HCT116 (cell line): ENCODE results near the gene TVP23A. TPM values are rescaled to one million over a fixed set of nuclear protein-coding genes. Genes with fewer than 3 reads are reported as not detected.

ENCODE experiments used
- ATAC-seq: fragments of 200-7000 bp; cut with Tn5 transposase; 2 replicates; pipeline ENCODE4 v1.9.1; 2020; ENCODE audit warnings: mild to moderate bottlenecking, moderate library complexity
- BruUV-seq: library from RNA; stranded (reverse); fragments of 400-500 nt; replicated peaks from 2 replicates; lab custom pipeline; 2021; lab: Mats Ljungman, UMichigan
- CTCF ChIA-PET: fragments of 300-600 bp; sonication (Branson Sonifier 250); formaldehyde crosslinking; loops from one replicate; lab custom pipeline; 2021; ENCODE audit warnings: antibody characterized with exemption; lab: Charles Lee
- POLR2A ChIA-PET: fragments of 300-600, 350-600 bp; sonication (Branson Sonifier 250); formaldehyde crosslinking; loops from one replicate; lab custom pipeline; 2021; ENCODE audit warnings: antibody characterized with exemption; lab: Charles Lee
- RAD21 ChIA-PET, 2 experiments: fragments of 300-600 bp; sonication (Branson Sonifier 250); formaldehyde crosslinking; loops; one replicate each; lab custom pipeline; 2023; ENCODE audit warnings: low total read pairs in 2 of 2; ENCODE audit not compliant: uncharacterized antibody in 2 of 2, unreplicated experiment in 2 of 2, low non-redundant PET in 1 of 2; lab: Charles Lee
- DNase-seq: peaks from one replicate; pipeline ENCODE4 v3.0.0-alpha.2; 2010; ENCODE audit warnings: low read depth, low spot score
- H2AFZ ChIP-seq: fragments of 200-600 bp; shearing (Covaris generic), sonication (generic); 2 replicates; pipeline ENCODE4 v1.6.1; 2017; ENCODE audit warnings: low read depth, mixed run types, mixed read lengths, antibody characterized with exemption, low read length; ENCODE audit not compliant: poor library complexity, severe bottlenecking
- H3K27ac ChIP-seq: 2 replicates; pipeline ENCODE4 v1.5.1; 2012; ENCODE audit warnings: low read depth, low read length
- H3K27me3 ChIP-seq: fragments of 200-600 bp; sonication (generic); 2 replicates; pipeline ENCODE4 v1.6.1; 2016; ENCODE audit warnings: mixed run types, low read length, mixed read lengths; ENCODE audit not compliant: insufficient read depth
- H3K36me3 ChIP-seq, 2 experiments: fragments of 200-500 bp in 1 of 2; fragments of 200-600 bp in 1 of 2; sonication (Bioruptor generic) in 1 of 2; sonication (generic) in 1 of 2; 2 replicates each; pipeline versions ENCODE4 v1.5.1 to v1.6.1; 2014 to 2016; ENCODE audit warnings: low read length in 2 of 2, inconsistent platforms in 1 of 2, mixed read lengths in 1 of 2, mixed run types in 1 of 2; ENCODE audit not compliant: insufficient read depth in 2 of 2, control insufficient read depth in 1 of 2
- H3K4me1 ChIP-seq, 2 experiments: fragments of 200-600 bp in 1 of 2; sonication (generic) in 1 of 2; 2 replicates each; pipeline versions ENCODE4 v1.5.1 to v1.6.1; 2012 to 2017; ENCODE audit warnings: low read length in 2 of 2, inconsistent platforms in 1 of 2, mild to moderate bottlenecking in 1 of 2, mixed read lengths in 1 of 2, mixed run types in 1 of 2, moderate library complexity in 1 of 2; ENCODE audit not compliant: insufficient read depth in 2 of 2, control insufficient read depth in 1 of 2
- H3K4me2 ChIP-seq: fragments of 200-600 bp; sonication (generic); 2 replicates; pipeline ENCODE4 v1.6.1; 2017; ENCODE audit warnings: mixed run types, low read length, mixed read lengths
- H3K4me3 ChIP-seq, 2 experiments: fragments of 200-600 bp in 1 of 2; sonication (generic) in 1 of 2; replicated peaks in 1 of 2; 2 replicates each; pipeline ENCODE4 v1.5.1; 2011 to 2016; ENCODE audit warnings: low read length in 2 of 2, control low read depth in 1 of 2, low read depth in 1 of 2, mild to moderate bottlenecking in 1 of 2, mixed read lengths in 1 of 2, mixed run types in 1 of 2
- H3K79me2 ChIP-seq: fragments of 200-600 bp; sonication (generic); 2 replicates; pipeline ENCODE4 v1.6.1; 2017; ENCODE audit warnings: mild to moderate bottlenecking, mixed run types, low read length, moderate library complexity, mixed read lengths; ENCODE audit not compliant: insufficient read depth
- H3K9ac ChIP-seq: fragments of 200-600 bp; sonication (generic); 2 replicates; pipeline ENCODE4 v1.6.1; 2016; ENCODE audit warnings: low read length, mixed read lengths
- H3K9me2 ChIP-seq: fragments of 200-600 bp; sonication (generic), shearing (Covaris generic); 2 replicates; pipeline ENCODE4 v1.6.1; 2017; ENCODE audit warnings: mixed run types, mild to moderate bottlenecking, moderate library complexity; ENCODE audit not compliant: insufficient read depth
- H3K9me3 ChIP-seq, 2 experiments: fragments of 200-500 bp in 1 of 2; fragments of 200-600 bp in 1 of 2; sonication (Bioruptor generic) in 1 of 2; sonication (generic) in 1 of 2; 2 replicates each; pipeline ENCODE4 v1.6.1; 2014 to 2017; ENCODE audit warnings: low read length in 2 of 2, mixed read lengths in 2 of 2, inconsistent platforms in 1 of 2, low read depth in 1 of 2, mild to moderate bottlenecking in 1 of 2, mixed run types in 1 of 2, moderate library complexity in 1 of 2; ENCODE audit not compliant: control insufficient read depth in 1 of 2, insufficient read depth in 1 of 2
- H4K20me1 ChIP-seq: fragments of 200-600 bp; sonication (generic), shearing (Covaris generic); 2 replicates; pipeline ENCODE4 v1.6.1; 2017; ENCODE audit warnings: mixed run types, mild to moderate bottlenecking, moderate library complexity; ENCODE audit not compliant: insufficient read depth
- CBX3 ChIP-seq: IDR thresholded peaks from 2 replicates; pipeline ENCODE4 v1.6.1; 2012; ENCODE audit warnings: low read depth
- CEBPB ChIP-seq: IDR thresholded peaks from 2 replicates; pipeline ENCODE4 v1.6.1; 2012; ENCODE audit warnings: low read depth
- EGR1 ChIP-seq: IDR thresholded peaks from 2 replicates; pipeline ENCODE4 v1.6.1; 2012; ENCODE audit warnings: low read depth
- ELF1 ChIP-seq: IDR thresholded peaks from 2 replicates; pipeline ENCODE4 v1.6.1; 2012; ENCODE audit warnings: low read depth, borderline replicate concordance
- EZH2 ChIP-seq: fragments of 200-600 bp; sonication (generic); IDR thresholded peaks from 2 replicates; pipeline ENCODE4 v1.6.1; 2017; ENCODE audit warnings: antibody characterized with exemption, mixed run types
- EZH2phosphoT487 ChIP-seq: fragments of 200-600 bp; IDR thresholded peaks from 2 replicates; pipeline ENCODE4 v1.6.1; 2018; ENCODE audit warnings: antibody characterized with exemption, borderline replicate concordance
- FOSL1 ChIP-seq: IDR thresholded peaks from 2 replicates; pipeline ENCODE4 v1.6.1; 2012; ENCODE audit warnings: low read depth
- JUND ChIP-seq: IDR thresholded peaks from 2 replicates; pipeline ENCODE4 v1.6.1; 2012
- MAX ChIP-seq: IDR thresholded peaks from 2 replicates; pipeline ENCODE4 v1.6.1; 2012
- POLR2AphosphoS5 ChIP-seq: IDR thresholded peaks from 2 replicates; pipeline ENCODE4 v1.6.1; 2011; ENCODE audit warnings: mild to moderate bottlenecking, low read depth, low read length, moderate library complexity
- RAD21 ChIP-seq: IDR thresholded peaks from 2 replicates; pipeline ENCODE4 v1.6.1; 2012; ENCODE audit warnings: low read depth, mild to moderate bottlenecking
- REST ChIP-seq: IDR thresholded peaks from 2 replicates; pipeline ENCODE4 v1.6.1; 2012; ENCODE audit warnings: low read depth
- SP1 ChIP-seq: IDR thresholded peaks from 2 replicates; pipeline ENCODE4 v1.6.1; 2012; ENCODE audit warnings: low read depth
- SRF ChIP-seq: IDR thresholded peaks from 2 replicates; pipeline ENCODE4 v1.6.1; 2012; ENCODE audit warnings: low read depth
- TCF7L2 ChIP-seq: IDR thresholded peaks from 2 replicates; pipeline ENCODE4 v1.7.0; 2011; ENCODE audit warnings: borderline replicate concordance, inconsistent platforms; ENCODE audit not compliant: insufficient read depth, insufficient read length; ENCODE audit errors: extremely low read depth
- YY1 ChIP-seq: IDR thresholded peaks from 2 replicates; pipeline ENCODE4 v1.6.1; 2011; ENCODE audit warnings: low read length, low read depth, moderate library complexity, mild to moderate bottlenecking; ENCODE audit not compliant: insufficient replicate concordance; ENCODE audit errors: extremely low read depth
- ZBTB33 ChIP-seq: IDR thresholded peaks from 2 replicates; pipeline ENCODE4 v1.6.1; 2011; ENCODE audit warnings: mild to moderate bottlenecking, low read length, moderate library complexity; ENCODE audit not compliant: insufficient replicate concordance; ENCODE audit errors: extremely low read depth
- intact Hi-C: fragments of 100-400 bp; cut with micrococcal nuclease; formaldehyde crosslinking; loops from 2 replicates; pipeline ENCODE4 v1.10.0; 2022
- total RNA-seq: library from RNA; stranded (reverse); gene quantifications from one replicate; pipeline ENCODE4 v1.2.1, GENCODE V29; 2021; ENCODE audit not compliant: unreplicated experiment
- TF ChIP-seq, protein P1 (sequence below), 3 experiments: fragments of 200-600 bp in 1 of 3; sonication (generic) in 1 of 3; IDR thresholded peaks in 2 of 3; conservative IDR thresholded peaks in 1 of 3; 2 replicates each; pipeline ENCODE4 v1.5.1; 2012 to 2017; ENCODE audit warnings: low read depth in 2 of 3, low read length in 2 of 3, antibody characterized with exemption in 1 of 3, borderline replicate concordance in 1 of 3, control low read depth in 1 of 3, mild to moderate bottlenecking in 1 of 3, mixed read lengths in 1 of 3, mixed run types in 1 of 3, moderate library complexity in 1 of 3; ENCODE audit not compliant: insufficient read depth in 1 of 3
- TF ChIP-seq, protein P2 (sequence below): IDR thresholded peaks from 2 replicates; pipeline ENCODE4 v1.6.1; 2012

The TVP23A gene
- total RNA-seq, 1 experiment from 2014 or later: not detected

- no peak overlapping the region for H3K4me2 ChIP-seq
- RAD21 ChIA-PET: no interaction called here
- H3K27ac ChIP-seq: no peak overlapping the region
- POLR2A ChIA-PET: no interaction called here
- intact Hi-C loops: no loop called here
- no peak overlapping the region for H3K9ac ChIP-seq
- no peaks in the 10 kb centered on the region for H3K36me3 ChIP-seq
- no peaks in the 10 kb centered on the region; a peak in 1 of 4 replicates for H3K4me1 ChIP-seq
- H4K20me1 ChIP-seq: no peaks in the 10 kb centered on the region
- no peaks in the 10 kb centered on the region for H3K9me3 ChIP-seq
- no TSS peak for BruUV-seq
- DNase-seq: no peak
- no peak for ATAC-seq
- H3K4me3 ChIP-seq: no peak overlapping the region
- no peak overlapping the region for H2AFZ ChIP-seq
- CTCF ChIA-PET: no interaction called here
- no peaks in the 10 kb centered on the region for H3K27me3 ChIP-seq
- TF ChIP-seq YY1 (no peak), EGR1 (no peak), TCF7L2 (no peak), ZBTB33 (no peak), POLR2AphosphoS5 (no peak), RAD21 (no peak), ELF1 (no peak), CBX3 (no peak), SP1 (no peak), MAX (no peak), CEBPB (no peak), EZH2phosphoT487 (no peak), FOSL1 (no peak), JUND (no peak), SRF (no peak), REST (no peak), EZH2 (no peak)
- TF ChIP-seq, protein P1, sequence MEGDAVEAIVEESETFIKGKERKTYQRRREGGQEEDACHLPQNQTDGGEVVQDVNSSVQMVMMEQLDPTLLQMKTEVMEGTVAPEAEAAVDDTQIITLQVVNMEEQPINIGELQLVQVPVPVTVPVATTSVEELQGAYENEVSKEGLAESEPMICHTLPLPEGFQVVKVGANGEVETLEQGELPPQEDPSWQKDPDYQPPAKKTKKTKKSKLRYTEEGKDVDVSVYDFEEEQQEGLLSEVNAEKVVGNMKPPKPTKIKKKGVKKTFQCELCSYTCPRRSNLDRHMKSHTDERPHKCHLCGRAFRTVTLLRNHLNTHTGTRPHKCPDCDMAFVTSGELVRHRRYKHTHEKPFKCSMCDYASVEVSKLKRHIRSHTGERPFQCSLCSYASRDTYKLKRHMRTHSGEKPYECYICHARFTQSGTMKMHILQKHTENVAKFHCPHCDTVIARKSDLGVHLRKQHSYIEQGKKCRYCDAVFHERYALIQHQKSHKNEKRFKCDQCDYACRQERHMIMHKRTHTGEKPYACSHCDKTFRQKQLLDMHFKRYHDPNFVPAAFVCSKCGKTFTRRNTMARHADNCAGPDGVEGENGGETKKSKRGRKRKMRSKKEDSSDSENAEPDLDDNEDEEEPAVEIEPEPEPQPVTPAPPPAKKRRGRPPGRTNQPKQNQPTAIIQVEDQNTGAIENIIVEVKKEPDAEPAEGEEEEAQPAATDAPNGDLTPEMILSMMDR (IDR thresholded peaks at IDR 0.05 in 2 of 3, conservative IDR thresholded peaks at IDR 0.05 in 1 of 3; ENCODE audit: borderline replicate concordance in 1 of 3, insufficient read depth in 1 of 3, low read depth in 2 of 3, low read length in 2 of 3): no peak
- TF ChIP-seq, protein P2, sequence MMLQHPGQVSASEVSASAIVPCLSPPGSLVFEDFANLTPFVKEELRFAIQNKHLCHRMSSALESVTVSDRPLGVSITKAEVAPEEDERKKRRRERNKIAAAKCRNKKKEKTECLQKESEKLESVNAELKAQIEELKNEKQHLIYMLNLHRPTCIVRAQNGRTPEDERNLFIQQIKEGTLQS: no peak
- H3K79me2 ChIP-seq: no peaks in the 10 kb centered on the region
- no peaks in the 10 kb centered on the region for H3K9me2 ChIP-seq
These were observed 31.3 kb downstream of the TVP23A start for GRCh38 chr16:10787304-10787703.
